DMS114 treated with DMSO at 0.1 percent for 48 hours (cell line): ENCODE measurements around the gene TMEM94.
"Not testable (repeated sequence)": the region's sequence is repeated elsewhere in the genome, so short reads cannot be mapped to it uniquely, and the experiment has no call there.

ENCODE experiments used
- DNase-seq: peaks from one replicate; lab custom pipeline; 2025; ENCODE audit not compliant: unreplicated experiment; lab: John Stamatoyannopoulos, UW

Gene TMEM94

GRCh38 chr17:75509528-75510258 is 53.3 kb downstream of the TMEM94 start:
- DNase-seq = no peak

GRCh38 chr17:75511270-75511609 is 54.8 kb downstream of the TMEM94 start:
- no peak for DNase-seq

- no peak for DNase-seq
Observed at GRCh38 chr17:75511610-75512575, 55.5 kb downstream of the TMEM94 start.

GRCh38 chr17:75512926-75513640 is 56.6 kb downstream of the TMEM94 start:
- no peak for DNase-seq

GRCh38 chr17:75513641-75514000 is 57.2 kb downstream of the TMEM94 start:
- no peak for DNase-seq

GRCh38 chr17:75514299-75514918 is 58.0 kb downstream of the TMEM94 start:
- DNase-seq = no peak

- no peak for DNase-seq
Observed at GRCh38 chr17:75514919-75515495, 58.6 kb downstream of the TMEM94 start.

GRCh38 chr17:75515496-75516254 is 59.2 kb downstream of the TMEM94 start, which contains the start of gene CASKIN2:
Gene CASKIN2 (minus strand): TSS chr17:75515537. CDS start chr17:75513804, 1,733 bp downstream.
- DNase-seq = peak; percentile 75

- peak; percentile 69 for DNase-seq
Observed at GRCh38 chr17:75516255-75516618, 59.8 kb downstream of the TMEM94 start, which contains the start of gene TSEN54. Gene TSEN54 (plus strand): TSS chr17:75516528. CDS start chr17:75516561, 33 bp downstream.

- DNase-seq = no peak
Observed at GRCh38 chr17:75516619-75517296, 60.3 kb downstream of the TMEM94 start.

- DNase-seq = no peak
Observed at GRCh38 chr17:75517297-75517865, 60.9 kb downstream of the TMEM94 start.

GRCh38 chr17:75518201-75518600 is 61.8 kb downstream of the TMEM94 start:
- no peak for DNase-seq

- no peak for DNase-seq
Observed at GRCh38 chr17:75518983-75519537, 62.6 kb downstream of the TMEM94 start.

- not testable (repeated sequence) for DNase-seq
Observed at GRCh38 chr17:75520413-75520812, 64.0 kb downstream of the TMEM94 start.

- no peak for DNase-seq
Observed at GRCh38 chr17:75521290-75521689, 64.9 kb downstream of the TMEM94 start.

GRCh38 chr17:75521951-75522727 is 65.7 kb downstream of the TMEM94 start:
- DNase-seq = no peak

GRCh38 chr17:75523647-75524046 is 67.2 kb downstream of the TMEM94 start:
- no peak for DNase-seq
